HG03457 (cell line): ENCODE data around the gene CNGB1.
"Not testable (repeated sequence)": the region's sequence is repeated elsewhere in the genome, so short reads cannot be mapped to it uniquely, and the experiment has no call there.

ENCODE experiments used
- ATAC-seq: cut with Tn5 transposase; IDR thresholded peaks from one replicate; pipeline ENCODE4 v1.9.1; 2021; ENCODE audit warnings: moderate number of reproducible peaks; ENCODE audit not compliant: unreplicated experiment

The CNGB1 gene

GRCh38 chr16:57912529-57913260 is 58.2 kb downstream of the CNGB1 start:
- no peak for ATAC-seq

GRCh38 chr16:57911743-57912142 is 59.2 kb downstream of the CNGB1 start:
- ATAC-seq: no peak

GRCh38 chr16:57910696-57911095 is 60.2 kb downstream of the CNGB1 start:
- ATAC-seq: no peak

GRCh38 chr16:57908409-57908987 is 62.4 kb downstream of the CNGB1 start:
- ATAC-seq: no peak

GRCh38 chr16:57906382-57907316 is 64.3 kb downstream of the CNGB1 start:
- ATAC-seq: no peak

GRCh38 chr16:57904101-57904500 is 66.8 kb downstream of the CNGB1 start:
- ATAC-seq: no peak

GRCh38 chr16:57903656-57904055 is 67.3 kb downstream of the CNGB1 start:
- ATAC-seq: no peak

- ATAC-seq: no peak
Observed at GRCh38 chr16:57901480-57902069, 69.4 kb downstream of the CNGB1 start.

- no peak for ATAC-seq
Observed at GRCh38 chr16:57900796-57901479, 70.0 kb downstream of the CNGB1 start.

GRCh38 chr16:57899771-57900661 is 70.9 kb downstream of the CNGB1 start:
- no peak for ATAC-seq

GRCh38 chr16:57898961-57899360 is 72.0 kb downstream of the CNGB1 start:
- no peak for ATAC-seq

- ATAC-seq: no peak
Observed at GRCh38 chr16:57897996-57898395, 72.9 kb downstream of the CNGB1 start.

GRCh38 chr16:57897053-57897784 is 73.7 kb downstream of the CNGB1 start:
- no peak for ATAC-seq

GRCh38 chr16:57895081-57895547 is 75.8 kb downstream of the CNGB1 start:
- ATAC-seq: not testable (repeated sequence)

- no peak for ATAC-seq
Observed at GRCh38 chr16:57894390-57895080, 76.4 kb downstream of the CNGB1 start.

- no peak for ATAC-seq
Observed at GRCh38 chr16:57893559-57894389, 77.2 kb downstream of the CNGB1 start.

- ATAC-seq: no peak
Observed at GRCh38 chr16:57893217-57893558, 77.7 kb downstream of the CNGB1 start.
